ENCODE data around the gene ATAD1.

DNA sequence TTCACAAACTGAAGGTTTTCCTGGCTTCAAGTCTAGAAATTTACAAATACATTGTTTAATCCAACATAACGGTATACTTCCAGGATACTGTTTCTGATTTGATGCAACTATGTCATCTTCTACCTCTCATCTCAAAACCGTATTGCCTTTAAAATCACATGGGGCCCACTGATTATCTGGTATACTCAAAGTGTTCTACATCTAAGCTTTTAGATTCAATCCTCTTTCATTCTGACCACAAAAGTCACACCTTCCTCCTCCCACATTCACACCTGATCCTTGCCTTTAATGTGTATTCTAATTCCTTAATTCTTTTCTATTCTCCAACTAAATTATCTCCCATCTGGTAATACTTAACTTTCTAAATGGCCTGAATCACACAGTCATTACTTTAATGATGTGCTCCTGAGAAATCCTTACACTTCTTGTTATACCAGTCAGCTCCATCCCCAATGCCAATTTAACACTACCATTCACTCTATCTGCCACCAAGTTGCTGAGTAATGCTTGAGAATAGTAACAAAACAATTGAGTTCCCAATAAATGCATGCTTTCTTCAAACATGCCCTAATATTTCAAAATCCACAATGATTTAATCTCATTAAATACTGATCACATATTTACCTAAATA is 13.0 kb downstream of the ATAD1 start:
- TF ChIP-seq, protein P1, sequence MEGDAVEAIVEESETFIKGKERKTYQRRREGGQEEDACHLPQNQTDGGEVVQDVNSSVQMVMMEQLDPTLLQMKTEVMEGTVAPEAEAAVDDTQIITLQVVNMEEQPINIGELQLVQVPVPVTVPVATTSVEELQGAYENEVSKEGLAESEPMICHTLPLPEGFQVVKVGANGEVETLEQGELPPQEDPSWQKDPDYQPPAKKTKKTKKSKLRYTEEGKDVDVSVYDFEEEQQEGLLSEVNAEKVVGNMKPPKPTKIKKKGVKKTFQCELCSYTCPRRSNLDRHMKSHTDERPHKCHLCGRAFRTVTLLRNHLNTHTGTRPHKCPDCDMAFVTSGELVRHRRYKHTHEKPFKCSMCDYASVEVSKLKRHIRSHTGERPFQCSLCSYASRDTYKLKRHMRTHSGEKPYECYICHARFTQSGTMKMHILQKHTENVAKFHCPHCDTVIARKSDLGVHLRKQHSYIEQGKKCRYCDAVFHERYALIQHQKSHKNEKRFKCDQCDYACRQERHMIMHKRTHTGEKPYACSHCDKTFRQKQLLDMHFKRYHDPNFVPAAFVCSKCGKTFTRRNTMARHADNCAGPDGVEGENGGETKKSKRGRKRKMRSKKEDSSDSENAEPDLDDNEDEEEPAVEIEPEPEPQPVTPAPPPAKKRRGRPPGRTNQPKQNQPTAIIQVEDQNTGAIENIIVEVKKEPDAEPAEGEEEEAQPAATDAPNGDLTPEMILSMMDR (IDR thresholded peaks at IDR 0.05; ENCODE audit: insufficient read depth, low read depth, low read length), result no peak
- TF ChIP-seq EZH2 (IDR thresholded peaks at IDR 0.05; ENCODE audit: insufficient read depth, low read length), result no peak

Data from astrocyte (in vitro differentiated cells and primary cell).